SK-N-MC (cell line): ENCODE measurements around the gene CPLANE1.
"Not testable (repeated sequence)": the region's sequence is repeated elsewhere in the genome, so short reads cannot be mapped to it uniquely, and the experiment has no call there.

Source experiments
- DNase-seq: peaks from one replicate; pipeline ENCODE4 v3.0.0-alpha.2; 2011; ENCODE audit warnings: low read depth, low spot score
- H3K27ac ChIP-seq: fragments of 200-600 bp; sonication (generic); 2 replicates; pipeline ENCODE4 v1.5.1; 2016; ENCODE audit warnings: mixed run types
- H3K36me3 ChIP-seq: fragments of 200-600 bp; sonication (generic); 2 replicates; pipeline ENCODE4 v1.6.1; 2017; ENCODE audit warnings: antibody characterized with exemption, low read length, mixed read lengths; ENCODE audit not compliant: insufficient read depth
- H3K4me3 ChIP-seq: fragments of 200-600 bp; sonication (generic); 2 replicates; pipeline ENCODE4 v1.5.1; 2016
- H3K9ac ChIP-seq: fragments of 200-600 bp; sonication (generic); 2 replicates; pipeline ENCODE4 v1.8.0; 2017; ENCODE audit warnings: mixed run types, mixed read lengths; ENCODE audit not compliant: insufficient read length
- H3K9me3 ChIP-seq: fragments of 200-600 bp; sonication (generic); 2 replicates; pipeline ENCODE4 v1.6.1; 2017; ENCODE audit warnings: low read depth, mild to moderate bottlenecking, antibody characterized with exemption, low read length, moderate library complexity, mixed read lengths
- EZH2 ChIP-seq: fragments of 200-600 bp; sonication (generic); IDR thresholded peaks from one replicate; pipeline ENCODE4 v1.6.1; 2017; ENCODE audit warnings: antibody characterized with exemption
- FOXP2 ChIP-seq: optimal IDR thresholded peaks from 2 replicates; pipeline ENCODE3; 2011; ENCODE audit warnings: mild to moderate bottlenecking, moderate library complexity; ENCODE audit not compliant: insufficient read depth; ENCODE audit errors: extremely low read length, control extremely low read depth
- POLR2AphosphoS5 ChIP-seq: IDR thresholded peaks from 2 replicates; pipeline ENCODE4 v1.6.1; 2012; ENCODE audit warnings: mild to moderate bottlenecking, low read depth, low read length, borderline replicate concordance

The CPLANE1 gene

DNA sequence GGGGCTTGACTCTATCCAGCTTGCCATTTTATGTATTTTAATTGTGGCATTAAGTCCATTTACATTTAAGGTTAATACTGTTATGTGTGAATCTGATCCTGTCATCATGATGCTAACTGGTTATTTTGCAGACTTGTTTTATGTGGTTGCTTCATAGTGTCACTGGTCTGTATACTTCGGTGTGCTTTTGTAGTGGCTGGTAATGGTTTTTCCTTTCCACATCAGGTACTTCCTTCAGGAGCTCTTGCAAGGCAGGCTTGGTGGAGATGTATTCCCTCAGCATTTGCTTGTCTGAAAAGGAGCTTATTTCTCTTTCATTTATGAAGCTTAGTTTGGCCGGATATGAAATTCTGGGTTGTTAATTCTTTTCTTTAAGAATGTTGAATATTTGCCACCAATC lies 145.9 kb downstream of the CPLANE1 start:
- H3K36me3 ChIP-seq, result peaks cover 15% of the 10 kb centered on the region; the same call in 1 of the 2 replicates
- no peaks in the 10 kb centered on the region for H3K9me3 ChIP-seq
- no peak overlapping the region for H3K27ac ChIP-seq
- no peak overlapping the region for H3K4me3 ChIP-seq
- no peak overlapping the region for H3K9ac ChIP-seq
- no peak for DNase-seq
- TF ChIP-seq FOXP2, result no peak
- TF ChIP-seq EZH2, result no peak

GRCh38 chr5:37099267-37099666 lies 149.9 kb downstream of the CPLANE1 start:
- H3K4me3 ChIP-seq, DNase-seq, H3K27ac ChIP-seq, H3K9me3 ChIP-seq, H3K9ac ChIP-seq, H3K36me3 ChIP-seq: not testable (repeated sequence)

- not testable (repeated sequence) for H3K27ac ChIP-seq, H3K4me3 ChIP-seq, H3K36me3 ChIP-seq, DNase-seq, H3K9ac ChIP-seq, H3K9me3 ChIP-seq
These were observed 155.4 kb downstream of the CPLANE1 start for GRCh38 chr5:37093795-37094194.

DNA sequence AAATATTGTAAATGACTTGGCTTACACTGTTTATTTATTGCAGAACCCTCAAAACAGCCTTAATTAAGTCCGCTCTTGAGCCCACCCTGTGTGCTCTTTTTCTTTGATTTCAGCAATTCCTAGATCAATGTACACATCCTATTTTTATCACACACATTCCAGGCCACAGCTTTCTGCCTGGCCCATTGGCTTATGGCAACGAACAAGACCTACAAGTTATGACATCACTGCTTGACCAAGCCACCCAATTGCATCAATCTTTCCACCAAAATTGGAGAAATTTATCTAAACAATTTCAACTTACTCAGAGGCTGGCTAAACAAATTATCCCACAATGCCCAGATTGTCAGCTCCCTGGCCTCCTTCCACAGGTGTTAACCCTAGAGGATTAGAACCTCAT lies 158.4 kb downstream of the CPLANE1 start:
- H3K9me3 ChIP-seq, result no peaks in the 10 kb centered on the region
- DNase-seq, result no peak
- H3K36me3 ChIP-seq, result no peaks in the 10 kb centered on the region
- no peak for TF ChIP-seq POLR2AphosphoS5
- no peak for TF ChIP-seq FOXP2
- TF ChIP-seq EZH2, result no peak
- H3K9ac ChIP-seq, result no peak overlapping the region
- H3K27ac ChIP-seq, result no peak overlapping the region
- H3K4me3 ChIP-seq, result no peak overlapping the region

GRCh38 chr5:37090123-37090726 lies 159.0 kb downstream of the CPLANE1 start:
- TF ChIP-seq EZH2, result no peak
- no peak for TF ChIP-seq POLR2AphosphoS5
- no peak for TF ChIP-seq FOXP2
- Histone ChIP-seq H3K27ac (no peak overlapping the region), H3K9me3 (no peaks in the 10 kb centered on the region), H3K36me3 (no peaks in the 10 kb centered on the region), H3K9ac (no peak overlapping the region), H3K4me3 (no peak overlapping the region)
- no peak for DNase-seq

GRCh38 chr5:37088009-37088408 lies 161.2 kb downstream of the CPLANE1 start:
- H3K27ac ChIP-seq, result no peak overlapping the region
- no peaks in the 10 kb centered on the region for H3K9me3 ChIP-seq
- H3K9ac ChIP-seq, result no peak overlapping the region
- H3K36me3 ChIP-seq, result no peaks in the 10 kb centered on the region
- no peak overlapping the region for H3K4me3 ChIP-seq
- no peak for DNase-seq
- no peak for TF ChIP-seq EZH2
- TF ChIP-seq FOXP2, result no peak
- TF ChIP-seq POLR2AphosphoS5, result no peak

GRCh38 chr5:37086466-37087173 lies 162.6 kb downstream of the CPLANE1 start:
- H3K4me3 ChIP-seq, result no peak overlapping the region
- H3K27ac ChIP-seq, result no peak overlapping the region
- TF ChIP-seq FOXP2 (no peak), EZH2 (no peak)
- no peaks in the 10 kb centered on the region for H3K36me3 ChIP-seq
- DNase-seq, result no peak
- no peaks in the 10 kb centered on the region for H3K9me3 ChIP-seq
- no peak overlapping the region for H3K9ac ChIP-seq

DNA sequence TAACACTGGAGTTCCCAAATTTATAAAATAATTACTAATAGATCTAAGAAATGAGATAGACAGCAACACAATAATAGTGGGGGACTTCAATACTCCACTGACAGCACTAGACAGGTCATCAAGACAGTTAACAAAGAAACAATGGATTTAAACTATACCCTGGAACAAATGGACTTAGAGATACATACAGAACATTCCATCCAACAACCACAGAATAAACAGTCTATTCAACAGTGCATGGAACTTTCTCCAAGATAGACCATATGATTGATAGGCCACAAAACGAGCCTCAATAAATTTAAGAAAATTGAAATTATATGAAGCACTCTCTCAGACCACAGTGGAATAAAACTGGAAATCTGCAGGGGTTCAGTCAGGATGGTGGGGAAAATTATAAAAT lies 163.2 kb downstream of the CPLANE1 start:
- not testable (repeated sequence) for H3K9me3 ChIP-seq, H3K36me3 ChIP-seq, H3K9ac ChIP-seq, DNase-seq, H3K4me3 ChIP-seq, H3K27ac ChIP-seq

GRCh38 chr5:37082977-37083376 lies 166.2 kb downstream of the CPLANE1 start:
- not testable (repeated sequence) for H3K27ac ChIP-seq, H3K9me3 ChIP-seq, H3K9ac ChIP-seq, DNase-seq, H3K36me3 ChIP-seq, H3K4me3 ChIP-seq
